Activated CD8-positive, alpha-beta memory T cell treated with anti-CD3 and anti-CD28 coated beads for 24 hours (primary cell): ENCODE measurements around the gene RTN1.

Experiments
- DNase-seq: peaks from one replicate; pipeline ENCODE4 v3.0.0-alpha.2; 2020

Gene RTN1

GRCh38 chr14:59870277-59871165 is at the start of gene RTN1:
Gene RTN1, minus strand, starts transcription at chr14:59870776. Its CDS starts 146 bp downstream, at chr14:59870630.
- DNase-seq: peak; percentile 64

GRCh38 chr14:59920378-59920683 is 49.8 kb upstream of the RTN1 start:
- no peak for DNase-seq

GRCh38 chr14:59919570-59920377 is 49.2 kb upstream of the RTN1 start, which contains the start of gene LRRC9:
Gene LRRC9, plus strand, starts transcription at chr14:59920144.
- peak; percentile 67 for DNase-seq

GRCh38 chr14:59918824-59919569 is 48.4 kb upstream of the RTN1 start:
- no peak for DNase-seq

- no peak for DNase-seq
Observed at GRCh38 chr14:59913187-59913586, 42.6 kb upstream of the RTN1 start.

GRCh38 chr14:59912443-59912842 is 41.9 kb upstream of the RTN1 start:
- DNase-seq: no peak

- no peak for DNase-seq
Observed at GRCh38 chr14:59905188-59905587, 34.6 kb upstream of the RTN1 start.

- no peak for DNase-seq
Observed at GRCh38 chr14:59904184-59904583, 33.6 kb upstream of the RTN1 start.

- no peak for DNase-seq
Observed at GRCh38 chr14:59900556-59900955, 30.0 kb upstream of the RTN1 start.

GRCh38 chr14:59897757-59898383 is 27.3 kb upstream of the RTN1 start:
- DNase-seq: no peak

GRCh38 chr14:59895721-59896120 is 25.1 kb upstream of the RTN1 start:
- DNase-seq: no peak

GRCh38 chr14:59890676-59891075 is 20.1 kb upstream of the RTN1 start:
- DNase-seq: no peak

GRCh38 chr14:59882957-59883356 is 12.4 kb upstream of the RTN1 start:
- DNase-seq: no peak

- no peak for DNase-seq
Observed at GRCh38 chr14:59871166-59871495, 555 bp upstream of the RTN1 start.

GRCh38 chr14:59869381-59870255 is 958 bp downstream of the RTN1 start:
- no peak for DNase-seq

- no peak for DNase-seq
Observed at GRCh38 chr14:59868021-59868420, 2.6 kb downstream of the RTN1 start.

GRCh38 chr14:59863806-59864525 is 6.6 kb downstream of the RTN1 start:
- no peak for DNase-seq

- DNase-seq: no peak
Observed at GRCh38 chr14:59857328-59857727, 13.2 kb downstream of the RTN1 start.

- DNase-seq: no peak
Observed at GRCh38 chr14:59852350-59852749, 18.2 kb downstream of the RTN1 start.

- no peak for DNase-seq
Observed at GRCh38 chr14:59850458-59850857, 20.1 kb downstream of the RTN1 start.

- no peak for DNase-seq
Observed at GRCh38 chr14:59849411-59850130, 21.0 kb downstream of the RTN1 start.
